Activated CD4-positive, alpha-beta T cell treated with anti-CD3 and anti-CD28 coated beads, Interleukin-2, amount 10 ng/mL, durations not matched to agents 24 days and 14 days (primary cell): Measurements from ENCODE around the gene NINL. TPM values are rescaled to one million over a fixed set of nuclear protein-coding genes. Genes with fewer than 3 reads are reported as not detected.

Experiments
- DNase-seq: peaks from one replicate; pipeline ENCODE4 v3.0.0; 2022
- H3K27ac Mint-ChIP-seq: one replicate; pipeline ENCODE4 v1.8.0; 2022; ENCODE audit warnings: mild to moderate bottlenecking, mixed read lengths
- H3K27me3 Mint-ChIP-seq: one replicate; pipeline ENCODE4 v1.8.0; 2022; ENCODE audit warnings: mixed read lengths
- H3K36me3 Mint-ChIP-seq: one replicate; pipeline ENCODE4 v1.8.0; 2022; ENCODE audit warnings: low read depth, mild to moderate bottlenecking, mixed read lengths
- H3K4me1 Mint-ChIP-seq: one replicate; pipeline ENCODE4 v1.8.0; 2021; ENCODE audit warnings: mixed read lengths
- H3K4me3 Mint-ChIP-seq: one replicate; pipeline ENCODE4 v1.8.0; 2022; ENCODE audit warnings: mild to moderate bottlenecking, moderate library complexity, mixed read lengths
- H3K9me3 Mint-ChIP-seq: one replicate; pipeline ENCODE4 v1.8.0; 2021; ENCODE audit warnings: mixed read lengths
- intact Hi-C: fragments of 100-400 bp; cut with micrococcal nuclease; formaldehyde crosslinking; loops from one replicate; pipeline ENCODE4 v1.15.1; 2023
- total RNA-seq: library from RNA; stranded (reverse); gene quantifications from 2 replicates; pipeline ENCODE4 v1.2.3, GENCODE V29; 2022

Gene NINL
- total RNA-seq, 1 donor from 2014 or later: 3.0 TPM

GRCh38 chr20:25525295-25525694 is 60.0 kb downstream of the NINL start:
- Mint-ChIP-seq H3K27me3 (no peaks in the 10 kb centered on the region), H3K4me3 (no peak overlapping the region), H3K36me3 (no peaks in the 10 kb centered on the region), H3K27ac (no peak overlapping the region), H3K9me3 (no peaks in the 10 kb centered on the region), H3K4me1 (no peaks in the 10 kb centered on the region)
- intact Hi-C loops: no loop called here
- DNase-seq: no peak

- peaks cover 5% of the 10 kb centered on the region for H3K36me3 Mint-ChIP-seq
- intact Hi-C loops: no loop called here
- H3K27me3 Mint-ChIP-seq: no peaks in the 10 kb centered on the region
- DNase-seq: no peak
- H3K4me1 Mint-ChIP-seq: no peaks in the 10 kb centered on the region
- H3K27ac Mint-ChIP-seq: no peak overlapping the region
- H3K9me3 Mint-ChIP-seq: no peaks in the 10 kb centered on the region
- H3K4me3 Mint-ChIP-seq: no peak overlapping the region
Measured at GRCh38 chr20:25521382-25521781, 63.9 kb downstream of the NINL start.

- peaks cover 21% of the 10 kb centered on the region for H3K9me3 Mint-ChIP-seq
- intact Hi-C loops: no loop called here
- H3K4me1 Mint-ChIP-seq: no peaks in the 10 kb centered on the region
- H3K27ac Mint-ChIP-seq: no peak overlapping the region
- DNase-seq: no peak
- H3K4me3 Mint-ChIP-seq: no peak overlapping the region
- H3K36me3 Mint-ChIP-seq: peaks cover 20% of the 10 kb centered on the region
- no peaks in the 10 kb centered on the region for H3K27me3 Mint-ChIP-seq
Measured at GRCh38 chr20:25517124-25517523, 68.2 kb downstream of the NINL start.

- H3K27me3 Mint-ChIP-seq: no peaks in the 10 kb centered on the region
- H3K36me3 Mint-ChIP-seq: peaks cover 20% of the 10 kb centered on the region
- H3K9me3 Mint-ChIP-seq: peaks cover 21% of the 10 kb centered on the region
- no peaks in the 10 kb centered on the region for H3K4me1 Mint-ChIP-seq
- DNase-seq: no peak
- H3K4me3 Mint-ChIP-seq: no peak overlapping the region
- H3K27ac Mint-ChIP-seq: no peak overlapping the region
- intact Hi-C loops: no loop called here
Measured at GRCh38 chr20:25514747-25515340, 70.5 kb downstream of the NINL start.

GRCh38 chr20:25514195-25514594 is 71.1 kb downstream of the NINL start:
- Mint-ChIP-seq H3K27ac (no peak overlapping the region), H3K27me3 (no peaks in the 10 kb centered on the region), H3K9me3 (peaks cover 21% of the 10 kb centered on the region)

GRCh38 chr20:25512709-25513108 is 72.6 kb downstream of the NINL start:
- H3K9me3 Mint-ChIP-seq: peaks cover 21% of the 10 kb centered on the region
- no peak overlapping the region for H3K27ac Mint-ChIP-seq
- H3K27me3 Mint-ChIP-seq: no peaks in the 10 kb centered on the region
- intact Hi-C loops: no loop called here
- peaks cover 20% of the 10 kb centered on the region for H3K36me3 Mint-ChIP-seq
- no peak for DNase-seq
- no peaks in the 10 kb centered on the region for H3K4me1 Mint-ChIP-seq
- H3K4me3 Mint-ChIP-seq: no peak overlapping the region

More at GRCh38 chr20:25514195-25514594, 71.1 kb downstream of the NINL start:
- intact Hi-C loops: no loop called here
- Mint-ChIP-seq H3K4me1 (no peaks in the 10 kb centered on the region), H3K4me3 (no peak overlapping the region), H3K36me3 (peaks cover 20% of the 10 kb centered on the region)
- no peak for DNase-seq

- Mint-ChIP-seq H3K27ac (no peak overlapping the region), H3K36me3 (peaks cover 15% of the 10 kb centered on the region), H3K9me3 (peaks cover 20% of the 10 kb centered on the region), H3K4me1 (no peaks in the 10 kb centered on the region), H3K27me3 (no peaks in the 10 kb centered on the region), H3K4me3 (no peak overlapping the region)
- no peak for DNase-seq
- intact Hi-C loops: no loop called here
Measured at GRCh38 chr20:25511183-25511582, 74.1 kb downstream of the NINL start.

- no peak for DNase-seq
- peaks cover 17% of the 10 kb centered on the region for H3K9me3 Mint-ChIP-seq
- peaks cover 12% of the 10 kb centered on the region for H3K36me3 Mint-ChIP-seq
- H3K4me3 Mint-ChIP-seq: no peak overlapping the region
- H3K27me3 Mint-ChIP-seq: no peaks in the 10 kb centered on the region
- H3K27ac Mint-ChIP-seq: no peak overlapping the region
- H3K4me1 Mint-ChIP-seq: no peaks in the 10 kb centered on the region
- intact Hi-C loops: no loop called here
Measured at GRCh38 chr20:25510721-25511120, 74.6 kb downstream of the NINL start.

- no peak for DNase-seq
- no peaks in the 10 kb centered on the region for H3K4me1 Mint-ChIP-seq
- intact Hi-C loops: no loop called here
- H3K36me3 Mint-ChIP-seq: peaks cover 10% of the 10 kb centered on the region
- H3K9me3 Mint-ChIP-seq: peaks cover 17% of the 10 kb centered on the region
- H3K27me3 Mint-ChIP-seq: no peaks in the 10 kb centered on the region
- no peak overlapping the region for H3K4me3 Mint-ChIP-seq
- no peak overlapping the region for H3K27ac Mint-ChIP-seq
Measured at GRCh38 chr20:25510202-25510601, 75.1 kb downstream of the NINL start.

GRCh38 chr20:25509084-25509483 is 76.2 kb downstream of the NINL start:
- no peak for DNase-seq

GRCh38 chr20:25508083-25508770 is 77.1 kb downstream of the NINL start:
- Mint-ChIP-seq H3K27ac (no peak overlapping the region), H3K9me3 (peaks cover 5% of the 10 kb centered on the region), H3K4me1 (no peaks in the 10 kb centered on the region), H3K36me3 (no peaks in the 10 kb centered on the region), H3K27me3 (no peaks in the 10 kb centered on the region), H3K4me3 (no peak overlapping the region)
- intact Hi-C loops: no loop called here
- DNase-seq: no peak

More at GRCh38 chr20:25509084-25509483, 76.2 kb downstream of the NINL start:
- peaks cover 10% of the 10 kb centered on the region for H3K9me3 Mint-ChIP-seq
- H3K4me1 Mint-ChIP-seq: no peaks in the 10 kb centered on the region
- peaks cover 4% of the 10 kb centered on the region for H3K36me3 Mint-ChIP-seq
- no peak overlapping the region for H3K4me3 Mint-ChIP-seq
- H3K27ac Mint-ChIP-seq: no peak overlapping the region
- no peaks in the 10 kb centered on the region for H3K27me3 Mint-ChIP-seq
- intact Hi-C loops: no loop called here

GRCh38 chr20:25507385-25508082 is 77.8 kb downstream of the NINL start:
- H3K4me1 Mint-ChIP-seq: no peaks in the 10 kb centered on the region
- H3K36me3 Mint-ChIP-seq: no peaks in the 10 kb centered on the region
- H3K27ac Mint-ChIP-seq: no peak overlapping the region
- H3K4me3 Mint-ChIP-seq: no peak overlapping the region
- no peaks in the 10 kb centered on the region for H3K9me3 Mint-ChIP-seq
- no peak for DNase-seq
- H3K27me3 Mint-ChIP-seq: no peaks in the 10 kb centered on the region
- intact Hi-C loops: no loop called here

GRCh38 chr20:25504366-25505135 is 80.8 kb downstream of the NINL start:
- DNase-seq: no peak
- no peak overlapping the region for H3K27ac Mint-ChIP-seq

GRCh38 chr20:25503936-25504335 is 81.4 kb downstream of the NINL start:
- no peak for DNase-seq
- no peaks in the 10 kb centered on the region for H3K27me3 Mint-ChIP-seq
- H3K4me1 Mint-ChIP-seq: no peaks in the 10 kb centered on the region
- no peak overlapping the region for H3K4me3 Mint-ChIP-seq
- H3K36me3 Mint-ChIP-seq: no peaks in the 10 kb centered on the region
- H3K27ac Mint-ChIP-seq: no peak overlapping the region
- H3K9me3 Mint-ChIP-seq: no peaks in the 10 kb centered on the region
- intact Hi-C loops: no loop called here

More at GRCh38 chr20:25504366-25505135, 80.8 kb downstream of the NINL start:
- Mint-ChIP-seq H3K4me3 (no peak overlapping the region), H3K36me3 (no peaks in the 10 kb centered on the region), H3K27me3 (no peaks in the 10 kb centered on the region), H3K4me1 (no peaks in the 10 kb centered on the region), H3K9me3 (no peaks in the 10 kb centered on the region)
- intact Hi-C loops: no loop called here
